Ovary (tissue), 3 donors: ENCODE data around the gene ADPRHL1.

Source experiments
- CTCF ChIP-seq, 3 donors: fragments of 450-650 bp in 2 of 3; fragments of 200-600 bp in 1 of 3; IDR thresholded peaks; one replicate each; pipeline versions ENCODE4 v1.5.1 to v1.8.0; 2016 to 2022; ENCODE audit warnings: antibody characterized with exemption in 3 of 3, mild to moderate bottlenecking in 1 of 3
- EP300 ChIP-seq: sonication (generic); formaldehyde crosslinking; IDR thresholded peaks from one replicate; pipeline ENCODE4 v1.6.1; 2017; ENCODE audit warnings: antibody characterized with exemption
- POLR2A ChIP-seq: fragments of 450-650 bp; IDR thresholded peaks from one replicate; pipeline ENCODE4 v1.6.1; 2017; ENCODE audit warnings: antibody characterized with exemption, mild to moderate bottlenecking, moderate library complexity
- donor health status: DM: no; HTN: no; CAD: no.

DNA sequence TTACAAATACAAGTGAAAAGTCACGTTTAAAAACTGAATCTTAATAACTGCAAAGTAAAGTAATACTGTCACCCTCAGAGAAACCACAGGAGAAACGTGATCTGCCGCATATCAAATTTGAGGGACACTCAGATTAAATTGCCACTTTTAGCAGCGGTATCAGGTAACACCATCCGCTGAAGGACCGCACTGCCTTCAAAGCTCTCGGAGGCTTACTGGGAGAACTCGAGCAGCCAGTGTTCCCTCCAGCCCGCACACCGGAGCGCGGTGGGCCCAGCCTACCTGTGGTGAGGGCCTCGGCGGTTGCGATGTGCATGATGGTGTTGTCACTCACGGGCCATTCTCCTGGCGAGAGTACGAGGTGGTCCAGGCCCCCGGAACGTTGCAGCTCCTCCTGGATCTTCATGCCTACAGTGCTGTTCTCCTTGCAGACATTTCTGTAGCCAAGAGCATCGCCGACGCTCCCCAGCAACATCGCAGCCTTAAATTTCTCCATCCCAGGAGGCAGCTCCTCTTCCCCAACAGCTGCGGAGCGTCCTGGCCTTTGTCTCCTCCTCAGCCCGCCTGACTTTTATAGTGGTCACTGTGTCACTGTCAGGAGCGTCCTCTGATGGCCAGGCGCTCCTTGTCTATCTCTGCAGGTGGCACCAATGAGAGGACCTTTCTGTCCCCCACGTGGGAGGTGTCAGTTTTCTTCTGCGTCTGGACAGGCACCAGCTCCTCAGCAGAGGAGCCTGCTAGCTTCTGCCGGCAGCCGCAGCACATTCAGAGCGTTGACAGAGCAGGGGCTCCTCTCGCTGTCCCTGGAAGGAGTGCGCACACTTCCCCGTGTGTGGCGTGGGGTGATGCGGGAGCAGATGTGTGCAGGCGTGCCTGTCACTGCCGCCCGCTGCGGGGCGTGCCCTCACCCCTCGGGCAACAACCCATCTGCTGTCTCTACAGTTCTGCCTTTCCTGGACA, at the start of gene ADPRHL1:
- TF ChIP-seq CTCF (IDR thresholded peaks at IDR 0.05), result no peak
- TF ChIP-seq POLR2A, result no peak
- TF ChIP-seq EP300, result no peak
